GM21423 (cell line): ENCODE measurements around the gene SNAPC4.
"Not testable (repeated sequence)": the region's sequence is repeated elsewhere in the genome, so short reads cannot be mapped to it uniquely, and the experiment has no call there.

Experiments used
- ATAC-seq: cut with Tn5 transposase; IDR thresholded peaks from one replicate; pipeline ENCODE4 v1.9.1; 2021; ENCODE audit warnings: mild to moderate bottlenecking, moderate library complexity; ENCODE audit not compliant: unreplicated experiment

The SNAPC4 gene

DNA sequence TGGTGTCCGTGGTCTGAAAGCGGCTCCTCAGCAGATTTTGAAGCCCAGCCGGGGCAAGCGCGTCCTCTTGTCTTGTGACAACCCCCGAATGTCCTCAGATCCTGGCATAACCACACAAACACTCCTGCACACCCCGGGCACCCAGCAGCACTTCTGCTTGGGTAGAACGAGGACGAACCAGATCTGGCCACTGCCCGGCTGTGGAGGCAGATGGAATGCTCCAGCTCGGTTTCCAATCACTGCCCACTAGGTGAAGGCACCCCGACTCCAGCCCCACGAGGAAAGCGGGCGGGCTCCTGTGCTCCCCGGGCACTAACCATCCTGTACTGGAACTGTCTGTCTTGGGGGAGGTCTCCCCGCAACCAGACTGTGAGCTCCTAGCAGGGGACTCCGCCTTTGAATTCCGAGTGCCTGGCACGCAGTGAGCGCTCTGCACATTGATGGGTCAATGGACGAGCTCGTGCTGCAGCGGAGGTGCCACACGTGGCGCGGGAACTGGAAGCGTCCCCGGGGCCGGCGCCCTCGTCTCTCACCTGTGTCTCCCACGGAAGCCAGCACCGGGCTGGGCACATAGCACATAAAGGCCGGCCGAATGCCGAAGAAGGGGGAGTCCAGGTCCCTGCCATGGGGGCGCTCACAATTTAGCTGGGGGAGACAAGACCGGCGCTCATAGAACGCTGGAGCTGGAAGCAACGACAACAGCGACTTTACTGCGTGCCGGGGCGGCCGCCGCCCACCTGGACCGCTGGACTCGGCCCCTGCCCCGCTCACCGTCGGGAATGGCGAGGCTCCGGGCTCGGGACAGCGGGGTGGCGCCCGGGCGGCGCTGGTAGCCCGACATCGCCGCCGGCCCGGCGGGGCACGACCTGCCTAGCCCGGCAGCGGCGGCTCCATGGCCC is 9.8 kb upstream of the SNAPC4 start:
- peak; percentile 29 for ATAC-seq

GRCh38 chr9:136407911-136408310 is 7.9 kb upstream of the SNAPC4 start:
- ATAC-seq = no peak

GRCh38 chr9:136407061-136407460 is 7.1 kb upstream of the SNAPC4 start:
- not testable (repeated sequence) for ATAC-seq

DNA sequence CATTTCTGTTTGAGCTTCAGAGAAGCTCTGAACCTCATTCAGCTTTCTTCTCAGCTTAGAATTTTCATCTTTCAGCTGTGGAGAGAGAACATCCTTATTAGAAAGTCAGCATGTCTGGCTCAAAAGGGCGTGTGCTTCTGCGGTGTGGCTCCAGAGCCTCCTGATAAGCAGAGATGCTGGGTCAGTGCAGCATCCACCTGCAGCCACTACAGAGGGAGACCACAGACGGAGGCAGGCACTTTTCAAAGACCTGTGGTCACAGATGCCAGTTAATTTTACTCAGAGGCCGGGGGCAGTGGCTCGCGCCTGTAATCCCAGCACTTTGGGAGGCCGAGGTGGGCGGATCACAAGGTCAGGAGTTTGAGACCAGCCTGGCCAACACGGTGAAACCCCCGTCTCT is 5.9 kb upstream of the SNAPC4 start:
- not testable (repeated sequence) for ATAC-seq

DNA sequence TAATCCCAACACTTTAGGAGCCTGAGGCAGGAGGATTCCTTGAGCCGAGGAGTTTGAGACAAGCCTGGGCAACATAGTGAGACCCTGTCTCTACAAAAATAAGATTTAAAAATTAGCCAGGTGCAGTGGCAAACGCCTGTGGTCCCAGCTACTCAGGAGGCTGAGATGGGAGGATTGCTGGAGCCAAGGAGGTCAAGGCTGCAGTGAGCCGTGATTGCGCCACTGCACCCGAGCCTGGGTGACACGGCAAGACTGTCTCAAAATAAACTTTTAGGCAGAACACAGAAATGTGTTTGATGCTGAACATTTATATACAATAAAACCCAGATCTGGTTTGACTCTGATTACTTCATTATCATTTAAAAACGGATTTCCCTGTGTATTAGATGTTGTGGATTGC is 5.5 kb upstream of the SNAPC4 start:
- ATAC-seq = no peak

DNA sequence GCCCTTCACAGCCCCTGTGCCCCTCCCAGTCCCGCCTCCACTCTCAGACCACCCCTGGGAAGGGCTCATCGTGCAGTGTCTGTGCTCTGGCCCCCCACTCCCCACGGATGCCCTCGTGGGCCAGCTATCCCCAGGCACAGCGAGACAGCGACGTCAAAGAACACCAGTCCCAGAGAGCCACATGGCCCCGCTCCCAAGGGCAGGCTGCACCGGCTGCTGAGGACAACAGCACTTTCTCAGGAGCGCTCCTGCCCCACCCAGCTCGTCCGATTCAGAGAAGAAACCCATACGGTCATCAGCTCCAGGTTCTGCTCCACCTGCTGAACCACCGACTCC is 4.8 kb upstream of the SNAPC4 start:
- no peak for ATAC-seq

DNA sequence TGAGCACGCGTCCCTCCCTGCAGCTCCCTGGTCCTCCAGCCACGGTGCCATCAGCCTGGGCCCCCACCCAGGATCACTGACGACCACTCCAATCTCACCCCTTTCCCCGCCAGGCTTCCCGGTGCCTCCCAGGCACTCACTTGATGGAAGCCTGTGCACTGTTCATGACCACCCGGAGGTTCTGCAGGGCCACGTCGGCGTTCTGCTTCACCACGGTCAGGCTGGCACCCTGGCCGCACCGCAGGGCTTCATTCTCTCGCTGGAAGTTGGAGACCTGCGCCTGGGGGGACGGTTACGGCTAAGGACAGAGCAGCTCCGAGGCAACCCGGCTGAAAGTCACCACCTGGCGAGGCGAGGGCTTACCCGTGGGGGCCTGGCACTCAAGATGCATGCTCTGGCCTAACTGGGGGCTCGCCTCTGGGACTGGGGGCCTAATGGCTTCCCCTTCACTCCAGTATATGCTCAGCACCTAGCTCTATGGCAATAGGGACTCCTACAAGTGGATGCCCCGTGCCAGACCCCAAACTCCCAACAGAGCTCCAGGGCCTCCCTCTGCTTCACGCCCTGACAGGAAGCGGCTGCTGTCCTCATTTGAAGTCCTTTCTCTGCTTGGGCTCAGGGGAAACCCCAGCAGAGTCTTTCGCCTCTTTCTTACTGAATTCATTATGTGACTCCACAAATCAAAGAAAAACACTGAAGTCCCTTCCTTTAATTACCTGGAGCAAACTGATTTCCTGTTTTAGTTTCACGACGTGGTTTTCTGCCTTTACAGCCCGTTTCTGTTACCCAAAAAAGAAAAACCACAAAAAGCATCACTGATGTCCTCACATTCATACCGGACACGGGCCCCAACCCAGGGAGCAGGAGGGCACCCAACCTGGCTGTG is 4.2 kb upstream of the SNAPC4 start:
- ATAC-seq = no peak

- peak; percentile 33 for ATAC-seq
Observed at GRCh38 chr9:136403538-136403914, 3.6 kb upstream of the SNAPC4 start.

- ATAC-seq = no peak
Observed at GRCh38 chr9:136402067-136402466, 2.1 kb upstream of the SNAPC4 start.

GRCh38 chr9:136401173-136401922 is 1.4 kb upstream of the SNAPC4 start:
- ATAC-seq = no peak

GRCh38 chr9:136399176-136400037 is 563 bp downstream of the SNAPC4 start:
- ATAC-seq = peak; percentile 21

DNA sequence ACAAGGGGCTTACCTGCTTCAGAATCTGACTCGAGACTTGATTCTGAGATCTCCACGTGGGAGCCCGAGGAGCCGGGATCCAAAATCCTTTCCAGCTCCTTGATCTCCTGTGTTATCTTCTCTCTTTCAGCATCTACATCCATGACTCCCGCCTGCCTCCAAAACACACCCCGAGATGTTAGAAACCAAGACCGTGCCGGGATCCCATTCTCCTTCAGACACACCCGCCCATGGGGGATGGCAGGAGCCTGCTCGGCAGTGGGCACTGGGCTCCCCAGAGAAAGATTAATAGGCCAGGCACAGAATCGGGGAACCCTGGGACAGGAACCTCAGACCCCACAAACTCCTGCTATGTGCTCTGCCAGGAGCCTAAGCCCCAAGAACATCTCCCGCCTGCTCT is 1.7 kb downstream of the SNAPC4 start:
- ATAC-seq = no peak

- ATAC-seq = no peak
Observed at GRCh38 chr9:136397643-136398042, 2.3 kb downstream of the SNAPC4 start.

- no peak for ATAC-seq
Observed at GRCh38 chr9:136396219-136396515, 3.8 kb downstream of the SNAPC4 start.

DNA sequence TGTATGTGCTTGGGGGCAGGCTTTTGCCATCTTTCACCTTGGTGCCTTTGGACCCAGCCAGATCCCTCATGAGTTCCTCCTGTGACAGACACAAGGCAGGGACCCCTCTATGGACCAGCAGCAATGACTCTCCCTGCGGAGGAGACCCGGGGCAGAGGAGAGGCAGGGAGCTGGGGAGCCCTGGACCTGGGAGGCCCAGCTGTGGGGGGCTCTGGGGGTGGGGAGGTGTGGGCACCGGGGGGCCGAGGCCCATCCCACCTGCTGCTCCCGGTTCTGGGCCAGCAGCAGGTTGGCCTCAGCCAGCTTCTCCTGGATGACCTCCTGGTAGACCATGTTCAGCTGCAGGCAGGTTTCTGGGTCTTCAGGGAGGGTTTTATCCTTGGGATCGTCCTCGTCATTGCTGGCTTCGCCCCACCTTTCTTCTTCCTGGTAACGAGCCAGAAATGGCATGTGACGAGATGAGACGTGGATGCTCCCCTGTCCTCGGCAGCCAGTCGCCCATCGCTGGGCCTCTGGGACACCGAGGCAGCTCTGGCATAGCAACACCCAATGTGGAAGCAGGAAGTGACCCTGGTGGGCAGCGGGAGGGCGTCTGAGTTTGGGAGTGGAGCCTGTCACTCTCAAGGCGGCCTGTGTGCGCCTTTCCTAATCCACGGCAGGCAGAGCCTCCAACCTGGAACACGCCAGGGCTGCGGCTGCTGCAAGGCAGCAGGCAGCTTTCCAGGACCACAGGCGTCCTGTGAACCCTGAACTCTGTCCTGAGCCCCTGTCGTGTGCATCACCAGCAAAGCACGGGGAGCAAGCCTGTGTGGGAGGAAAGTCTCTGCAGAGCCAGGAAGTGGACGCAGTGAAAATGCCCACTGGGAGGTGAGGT is 4.4 kb downstream of the SNAPC4 start:
- ATAC-seq = no peak

GRCh38 chr9:136395020-136395340 is 5.0 kb downstream of the SNAPC4 start:
- ATAC-seq = no peak

- ATAC-seq = no peak
Observed at GRCh38 chr9:136394312-136395019, 5.5 kb downstream of the SNAPC4 start.

GRCh38 chr9:136393531-136393930 is 6.4 kb downstream of the SNAPC4 start:
- no peak for ATAC-seq
